Lower lobe of right lung (tissue), 2 donors: ENCODE measurements around the gene MFAP1. TPM values are rescaled to one million over a fixed set of nuclear protein-coding genes. Genes with fewer than 3 reads are reported as not detected.

Experiments used
- ATAC-seq, 2 donors: fragments of 200-7000 bp; cut with Tn5 transposase; one replicate each; pipeline ENCODE4 v1.9.1; 2020 to 2022; ENCODE audit warnings: mild to moderate bottlenecking in 2 of 2, moderate library complexity in 2 of 2
- DNase-seq: peaks from one replicate; pipeline ENCODE4 v3.0.0-alpha.2; 2020
- H3K27ac ChIP-seq: fragments of 200-600 bp; one replicate; pipeline ENCODE4 v1.8.0; 2022
- H3K27me3 ChIP-seq: fragments of 200-600 bp; one replicate; pipeline ENCODE4 v1.8.0; 2022; ENCODE audit warnings: low read depth
- H3K36me3 ChIP-seq: fragments of 200-600 bp; one replicate; pipeline ENCODE4 v1.8.0; 2022; ENCODE audit warnings: mild to moderate bottlenecking
- H3K4me1 ChIP-seq: fragments of 200-600 bp; one replicate; pipeline ENCODE4 v1.8.0; 2022
- H3K4me3 ChIP-seq: fragments of 200-600 bp; one replicate; pipeline ENCODE4 v1.8.0; 2022; ENCODE audit warnings: mild to moderate bottlenecking
- H3K9me3 ChIP-seq: fragments of 200-600 bp; one replicate; pipeline ENCODE4 v1.8.0; 2022
- intact Hi-C: fragments of 100-400 bp; cut with DNase I; formaldehyde crosslinking; loops from one replicate; pipeline ENCODE4 v1.11.0; 2022
- total RNA-seq: library from RNA; stranded (reverse); fragmentation: NEBNext Ultra II Directional; extraction: Animal tissue kit (Norgen Biotek cat#: 25700); gene quantifications from one replicate; pipeline ENCODE4 v1.2.1, GENCODE V29; 2021
- TF ChIP-seq, protein P1 (sequence below): fragments of 200-600 bp; IDR thresholded peaks from one replicate; pipeline ENCODE4 v1.8.0; 2022; ENCODE audit warnings: antibody characterized with exemption, mild to moderate bottlenecking
- donor health status: DM: no; HTN: yes; CAD: no; lungs with severe emphysema.

Gene MFAP1
- total RNA-seq, 1 donor from 2014 or later: 21.0 TPM

DNA sequence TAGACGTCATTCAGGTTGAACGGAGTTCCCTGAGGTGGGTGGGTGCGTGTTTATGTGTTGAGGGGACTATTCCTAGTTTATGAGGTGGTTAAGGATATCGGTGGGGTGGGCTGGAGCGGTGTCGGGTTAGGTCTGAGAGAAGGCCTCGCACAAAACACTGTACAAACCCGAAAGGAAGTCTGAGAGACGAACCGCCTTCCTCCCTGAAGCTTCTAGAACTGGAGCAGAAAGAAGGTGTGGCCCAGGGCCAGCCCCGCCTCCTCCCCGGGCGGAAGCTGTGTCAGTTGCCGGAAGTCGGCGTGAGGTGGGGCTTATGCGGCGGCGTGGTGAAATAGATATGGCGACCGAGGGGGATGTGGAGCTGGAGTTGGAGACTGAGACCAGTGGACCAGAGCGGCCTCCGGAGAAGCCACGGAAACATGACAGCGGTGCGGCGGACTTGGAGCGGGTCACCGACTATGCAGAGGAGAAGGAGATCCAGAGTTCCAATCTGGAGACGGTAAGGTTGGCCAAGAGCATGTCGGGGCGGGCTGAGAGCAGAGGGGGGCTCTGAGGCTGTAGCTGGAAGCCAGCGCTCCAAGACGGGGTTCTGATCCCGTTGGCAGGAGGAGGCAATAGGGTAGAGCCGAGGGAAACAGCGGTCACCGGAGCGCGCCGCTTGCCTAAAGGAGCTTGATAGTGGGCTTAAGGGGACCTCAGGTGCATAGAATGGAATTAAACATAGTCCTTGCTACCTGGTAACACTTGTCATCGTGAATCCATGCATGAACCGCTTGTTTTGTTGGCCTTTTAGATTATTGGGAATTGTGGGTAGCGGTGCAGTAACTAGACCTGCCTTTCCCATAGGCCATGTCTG is 24.0 kb downstream of the MFAP1 start, which contains the start of gene HYPK:
Gene HYPK (plus strand): TSS at position 314 of the 856 bp plus-strand sequence. CDS start 24 bp downstream, at position 338.
- ATAC-seq: peak; percentile 96
- TF ChIP-seq, protein P1, sequence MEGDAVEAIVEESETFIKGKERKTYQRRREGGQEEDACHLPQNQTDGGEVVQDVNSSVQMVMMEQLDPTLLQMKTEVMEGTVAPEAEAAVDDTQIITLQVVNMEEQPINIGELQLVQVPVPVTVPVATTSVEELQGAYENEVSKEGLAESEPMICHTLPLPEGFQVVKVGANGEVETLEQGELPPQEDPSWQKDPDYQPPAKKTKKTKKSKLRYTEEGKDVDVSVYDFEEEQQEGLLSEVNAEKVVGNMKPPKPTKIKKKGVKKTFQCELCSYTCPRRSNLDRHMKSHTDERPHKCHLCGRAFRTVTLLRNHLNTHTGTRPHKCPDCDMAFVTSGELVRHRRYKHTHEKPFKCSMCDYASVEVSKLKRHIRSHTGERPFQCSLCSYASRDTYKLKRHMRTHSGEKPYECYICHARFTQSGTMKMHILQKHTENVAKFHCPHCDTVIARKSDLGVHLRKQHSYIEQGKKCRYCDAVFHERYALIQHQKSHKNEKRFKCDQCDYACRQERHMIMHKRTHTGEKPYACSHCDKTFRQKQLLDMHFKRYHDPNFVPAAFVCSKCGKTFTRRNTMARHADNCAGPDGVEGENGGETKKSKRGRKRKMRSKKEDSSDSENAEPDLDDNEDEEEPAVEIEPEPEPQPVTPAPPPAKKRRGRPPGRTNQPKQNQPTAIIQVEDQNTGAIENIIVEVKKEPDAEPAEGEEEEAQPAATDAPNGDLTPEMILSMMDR: no peak
- DNase-seq: peak; percentile 95
- H3K27ac ChIP-seq: peak within 1 kb of the TSS; percentile 90
- H3K4me3 ChIP-seq: peak within 1 kb of the TSS; percentile 95
- H3K4me1 ChIP-seq: peaks cover 41% of the 10 kb centered on the region
- H3K36me3 ChIP-seq: peaks cover 71% of the 10 kb centered on the region
- no peaks in the 10 kb centered on the region for H3K27me3 ChIP-seq
- intact Hi-C loops: no loop called here
- H3K9me3 ChIP-seq: no peaks in the 10 kb centered on the region

DNA sequence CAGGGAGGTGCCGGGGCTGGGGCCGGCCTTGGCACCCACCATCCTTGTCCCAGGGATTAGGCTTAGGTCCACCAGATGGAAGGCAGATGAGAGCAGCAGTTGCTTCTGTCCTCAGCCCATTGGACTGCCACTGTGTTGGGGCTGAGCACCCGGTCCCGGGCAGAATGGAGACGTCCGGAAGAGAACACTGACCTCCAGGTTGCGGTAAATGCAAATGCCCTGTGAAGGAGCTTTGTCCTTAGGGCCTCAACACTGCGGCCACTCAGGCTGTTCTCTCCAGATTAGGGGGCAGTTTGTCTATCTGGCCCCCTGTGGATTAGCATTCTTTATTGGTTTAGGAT is 24.6 kb downstream of the MFAP1 start, which contains the start of gene SERINC4:
Gene SERINC4 (minus strand): TSS at position 276 of the 341 bp plus-strand sequence. CDS start 234 bp downstream, at position 42.
- Histone ChIP-seq H3K36me3 (peaks cover 71% of the 10 kb centered on the region), H3K9me3 (no peaks in the 10 kb centered on the region)
- TF ChIP-seq, protein P1: no peak

DNA sequence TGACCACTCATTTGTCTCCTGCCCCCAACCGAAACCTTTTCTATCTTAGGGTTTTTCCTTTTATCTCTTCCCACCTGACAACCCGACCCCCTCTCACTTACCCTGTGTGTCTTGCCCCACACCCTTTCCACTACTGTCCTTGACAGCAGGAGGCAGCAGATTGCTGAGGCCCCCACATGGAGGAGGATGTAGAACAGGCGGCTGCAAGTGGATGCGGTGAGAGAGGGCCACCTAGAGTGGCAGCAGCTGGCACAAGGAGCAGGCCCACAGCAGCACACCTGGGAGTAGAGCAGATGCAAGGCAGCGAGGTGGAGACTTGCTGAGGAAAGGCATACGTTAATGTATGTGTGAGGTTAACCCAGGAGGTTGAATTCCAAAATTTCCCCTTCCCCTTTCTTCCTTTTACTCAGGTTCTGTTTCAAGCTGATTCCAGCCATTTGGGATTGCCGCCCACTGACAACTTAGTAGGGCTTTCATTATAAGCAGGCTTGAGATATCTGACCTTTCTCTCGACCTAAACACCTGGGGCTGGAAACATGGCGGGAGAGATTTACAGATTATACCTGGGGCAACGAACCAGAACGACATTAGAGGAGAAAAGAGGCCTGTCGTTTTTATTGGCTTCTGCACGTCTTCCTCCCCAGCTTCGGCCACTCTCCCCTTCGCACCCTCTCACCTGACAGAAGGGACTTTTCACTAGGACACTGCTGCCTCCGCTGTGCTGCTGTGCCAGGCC is 25.1 kb downstream of the MFAP1 start:
- peak overlapping the region; percentile 90 for H3K27ac ChIP-seq
- no peak overlapping the region for H3K4me3 ChIP-seq
- peak in 1 of 2 donors; percentile 4 for ATAC-seq
- intact Hi-C loops: no loop called here
- H3K9me3 ChIP-seq: no peaks in the 10 kb centered on the region
- no peak for DNase-seq
- H3K36me3 ChIP-seq: peaks cover 71% of the 10 kb centered on the region
- TF ChIP-seq, protein P1: no peak
- peaks cover 53% of the 10 kb centered on the region for H3K4me1 ChIP-seq
- no peaks in the 10 kb centered on the region for H3K27me3 ChIP-seq

More for the DNA sequence above, 24.6 kb downstream of the MFAP1 start, which contains the start of gene SERINC4:
- DNase-seq (no peak), ATAC-seq (peak; percentile 2 to 5)
- H3K4me1 ChIP-seq: peaks cover 47% of the 10 kb centered on the region
- peak within 1 kb of the TSS; percentile 95 for H3K4me3 ChIP-seq
- peak within 1 kb of the TSS; percentile 90 for H3K27ac ChIP-seq
- no peaks in the 10 kb centered on the region for H3K27me3 ChIP-seq
- intact Hi-C loops: no loop called here

DNA sequence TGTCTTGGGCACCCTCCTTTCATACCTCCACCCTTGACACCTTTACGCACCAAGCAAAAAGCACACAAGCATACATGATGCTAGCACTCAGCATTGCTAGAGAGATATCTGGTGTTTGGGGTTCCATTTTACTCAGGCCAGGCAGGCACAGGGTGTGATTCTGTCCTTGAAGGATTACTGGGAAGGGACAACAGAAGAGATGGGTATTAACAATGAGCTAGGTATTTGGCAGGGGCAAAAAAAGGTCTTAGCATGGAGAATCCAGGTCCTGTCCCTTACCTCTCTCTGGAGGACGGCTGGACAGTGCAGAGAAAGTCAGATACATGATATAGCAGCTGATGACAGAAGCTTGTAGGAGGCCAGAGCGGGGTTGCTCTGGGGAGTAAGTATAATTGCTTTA is 27.9 kb downstream of the MFAP1 start:
- H3K4me1 ChIP-seq: peaks cover 67% of the 10 kb centered on the region
- peaks cover 54% of the 10 kb centered on the region for H3K36me3 ChIP-seq
- no peaks in the 10 kb centered on the region for H3K27me3 ChIP-seq
- intact Hi-C loops: no loop called here
- H3K27ac ChIP-seq: no peak overlapping the region
- ATAC-seq: no peak
- H3K9me3 ChIP-seq: no peaks in the 10 kb centered on the region
- DNase-seq: no peak
- H3K4me3 ChIP-seq: no peak overlapping the region
- TF ChIP-seq, protein P1: no peak

DNA sequence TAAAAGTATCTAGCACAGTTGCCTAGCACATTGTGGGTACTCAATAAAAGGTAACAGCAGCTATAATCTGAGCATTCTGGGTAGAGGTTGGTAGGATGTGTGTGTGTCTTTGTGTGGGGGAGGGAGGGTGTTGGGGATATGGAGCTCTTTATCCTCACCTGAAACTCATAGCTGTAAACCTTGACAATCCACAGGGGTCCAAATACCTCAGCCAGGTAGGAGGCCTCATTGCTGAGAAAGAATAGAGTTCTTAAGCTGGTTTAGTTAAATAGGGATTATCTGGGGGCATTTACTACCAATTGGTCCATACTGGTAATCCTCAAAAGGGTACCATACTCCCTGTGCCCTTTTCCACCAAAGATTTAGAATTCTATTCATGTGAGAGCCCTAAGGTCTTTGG is 28.5 kb downstream of the MFAP1 start:
- no peak for ATAC-seq
- intact Hi-C loops: no loop called here
- Histone ChIP-seq H3K9me3 (no peaks in the 10 kb centered on the region), H3K27me3 (no peaks in the 10 kb centered on the region), H3K4me1 (peaks cover 61% of the 10 kb centered on the region), H3K36me3 (peaks cover 54% of the 10 kb centered on the region), H3K27ac (no peak overlapping the region), H3K4me3 (no peak overlapping the region)
- no peak for DNase-seq
- TF ChIP-seq, protein P1: no peak
